Measurements from ENCODE around the gene TTI1.

TTI1 gene

DNA sequence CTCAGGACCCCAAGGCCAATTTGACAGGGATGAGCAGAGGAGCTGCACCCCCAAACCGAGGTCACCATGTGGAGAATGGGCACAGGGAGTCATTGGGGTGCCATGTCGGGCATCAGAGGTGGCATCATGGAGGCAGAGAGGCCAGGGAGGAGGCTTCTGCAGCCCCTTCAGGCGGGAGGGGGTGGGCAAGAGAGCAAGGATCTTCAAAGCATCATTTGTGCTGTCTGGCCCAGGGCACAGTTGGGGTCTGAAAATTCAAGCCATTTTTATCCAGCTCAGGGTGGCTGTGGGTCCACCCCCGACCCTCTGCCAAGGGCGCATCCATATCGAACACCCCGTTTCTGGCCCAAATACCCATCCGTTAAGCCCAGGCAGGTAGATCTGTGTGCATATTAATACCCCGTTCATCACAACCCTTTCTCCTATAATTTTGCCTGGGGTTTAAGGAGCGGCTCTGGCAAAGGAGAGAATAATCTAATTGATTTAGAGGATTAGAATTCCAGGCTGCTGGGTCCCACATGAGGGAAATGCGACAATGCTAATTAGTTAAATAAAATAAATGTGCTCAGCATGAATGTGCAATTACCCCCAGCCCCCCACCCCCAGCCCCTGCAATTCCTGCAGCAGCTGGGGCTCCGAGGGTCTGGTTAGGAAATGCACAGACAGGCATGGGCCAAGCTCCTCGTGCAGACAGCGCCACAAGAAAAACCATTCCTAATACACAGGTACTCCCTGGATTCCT lies 98.5 kb downstream of the TTI1 start:
- DNase-seq = no peak

DNA sequence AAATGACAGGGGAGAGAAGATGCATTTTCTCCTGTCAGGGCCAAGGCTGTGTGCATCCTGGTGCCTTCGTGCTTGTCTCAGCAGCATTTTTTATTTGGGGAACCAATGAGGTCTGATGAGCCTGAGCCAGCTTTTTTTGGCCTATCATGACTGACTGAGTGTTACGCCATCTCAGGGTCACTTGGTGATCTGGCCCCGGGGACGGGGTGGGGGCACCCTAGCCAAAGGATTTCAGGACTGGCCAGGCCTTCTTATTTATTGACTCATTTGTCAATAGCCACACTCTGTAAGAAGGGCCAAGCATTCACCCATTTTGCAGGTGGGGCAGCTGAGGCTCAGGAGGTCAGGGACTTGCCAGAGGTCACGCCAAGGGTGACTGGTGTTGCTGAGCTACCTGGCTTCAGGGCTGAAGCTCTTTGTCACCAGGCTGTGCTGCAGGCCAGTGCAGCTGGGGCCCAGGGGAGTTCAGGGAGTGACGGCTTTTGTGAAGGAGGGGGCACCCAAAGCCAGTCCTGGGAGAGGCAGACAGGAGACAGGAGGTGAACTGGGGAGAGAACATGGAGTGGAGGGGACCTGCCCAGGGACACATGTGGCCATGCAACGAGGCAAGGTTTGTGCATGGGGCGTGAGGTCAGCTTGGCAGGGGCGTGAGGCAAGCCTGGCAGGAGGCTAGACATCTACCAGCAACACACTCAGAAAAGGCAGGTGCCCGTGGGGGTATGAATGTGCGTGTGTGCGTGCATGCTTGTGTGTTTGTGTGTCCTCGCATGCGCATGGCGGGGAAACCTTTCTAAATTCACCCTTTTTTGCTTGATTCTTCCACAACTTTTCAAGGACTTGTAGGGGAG lies 99.2 kb downstream of the TTI1 start:
- DNase-seq = no peak
